A549 (cell line): ENCODE results near the gene ARTN. TPM values are rescaled to one million over a fixed set of nuclear protein-coding genes. Genes with fewer than 3 reads are reported as not detected.
A peak's percentile ranks its signal among the peaks of the same experiment; 100 is the strongest.

Experiments used
- ATAC-seq, 2 experiments: fragments of 200-7000 bp in 1 of 2; fragments of >200 bp in 1 of 2; cut with Nextera tagmentation in 1 of 2; cut with Tn5 transposase in 1 of 2; 3 replicates each; pipeline versions ENCODE4 v1.8.0 to v1.9.1; 2018 to 2020; ENCODE audit warnings: mild to moderate bottlenecking in 1 of 2, moderate library complexity in 1 of 2
- CTCF ChIA-PET: fragments of 300-600 bp; sonication (Branson Sonifier 250); formaldehyde crosslinking; extraction: SDS; loops from one replicate; lab custom pipeline; 2021; ENCODE audit warnings: antibody characterized with exemption, inconsistent platforms; lab: Yijun Ruan, JAX
- POLR2A ChIA-PET: fragments of 350-600 bp; formaldehyde crosslinking; extraction: SDS; loops from one replicate; lab custom pipeline; 2021; ENCODE audit warnings: antibody characterized with exemption, inconsistent platforms; lab: Yijun Ruan, JAX
- DNase-seq, 2 experiments: peaks; one replicate each; pipeline versions ENCODE4 v3.0.0 to v3.0.0-alpha.2; 2011 to 2016; ENCODE audit warnings: low read depth in 1 of 2, low spot score in 1 of 2
- FAIRE-seq: peaks from 2 replicates; lab custom pipeline; 2011; peaks lifted over from hg19 to GRCh38; lab: Jason Lieb, UNC
- H3K27ac ChIP-seq, 2 experiments: fragments of >200 bp; sonication (Bioruptor Twin); formaldehyde crosslinking; 3 replicates each; pipeline ENCODE4 v1.5.1; 2016 to 2017
- H3K4me1 ChIP-seq: fragments of >200 bp; sonication (Bioruptor Twin); formaldehyde crosslinking; 3 replicates; pipeline ENCODE4 v1.6.1; 2016
- H3K4me2 ChIP-seq: fragments of >200 bp; sonication (Bioruptor Twin); formaldehyde crosslinking; 3 replicates; pipeline ENCODE4 v1.6.1; 2016
- H3K4me3 ChIP-seq: fragments of >200 bp; sonication (Bioruptor Twin); formaldehyde crosslinking; 3 replicates; pipeline ENCODE4 v1.5.1; 2016
- H3K9me3 ChIP-seq: fragments of >200 bp; sonication (Bioruptor Twin); formaldehyde crosslinking; 3 replicates; pipeline ENCODE4 v1.6.1; 2016
- ELK1 ChIP-seq: fragments of 150-350 bp; IDR thresholded peaks from 2 replicates; pipeline ENCODE4 v1.6.1; 2014; ENCODE audit warnings: low read depth, mild to moderate bottlenecking, low read length
- FOSB ChIP-seq: fragments of 250-450 bp; sonication (Bioruptor Pico); IDR thresholded peaks from 2 replicates; pipeline ENCODE4 v1.5.0; 2020; ENCODE audit warnings: mild to moderate bottlenecking, moderate library complexity
- HEYL ChIP-seq: fragments of 250-450 bp; sonication (Bioruptor Pico); IDR thresholded peaks from 2 replicates; pipeline ENCODE4 v1.8.0; 2021; ENCODE audit warnings: mild to moderate bottlenecking, moderate library complexity
- HOXA7 ChIP-seq: fragments of 250-450 bp; sonication (Bioruptor Pico); IDR thresholded peaks from 2 replicates; pipeline ENCODE4 v1.5.0; 2020; ENCODE audit warnings: mild to moderate bottlenecking, moderate library complexity
- HOXB5 ChIP-seq: fragments of 250-450 bp; sonication (Bioruptor Pico); IDR thresholded peaks from 2 replicates; pipeline ENCODE4 v1.5.0; 2020; ENCODE audit warnings: mild to moderate bottlenecking, moderate library complexity
- MAZ ChIP-seq: fragments of 150-350 bp; IDR thresholded peaks from 2 replicates; pipeline ENCODE4 v1.6.1; 2014; ENCODE audit warnings: antibody characterized with exemption, low read depth, low read length, borderline replicate concordance
- PHF8 ChIP-seq: fragments of 200-600 bp; sonication (generic); IDR thresholded peaks from 2 replicates; pipeline ENCODE4 v1.6.1; 2016; ENCODE audit warnings: low read depth, mild to moderate bottlenecking, antibody characterized with exemption, moderate library complexity, borderline replicate concordance
- POLR2AphosphoS2 ChIP-seq: conservative IDR thresholded peaks from 2 replicates; pipeline ENCODE4 v1.6.1; 2012; ENCODE audit warnings: low read length, improper control_type of control experiment, inconsistent platforms
- RAD21 ChIP-seq, 2 experiments: fragments of >200 bp in 1 of 2; sonication (Bioruptor Twin) in 1 of 2; formaldehyde crosslinking in 1 of 2; IDR thresholded peaks in 1 of 2; conservative IDR thresholded peaks in 1 of 2; 2 replicates in 1 of 2; 3 replicates in 1 of 2; pipeline ENCODE4 v1.6.1; 2012 to 2018; ENCODE audit warnings: inconsistent platforms in 1 of 2
- RFX5 ChIP-seq: fragments of 450-650 bp; IDR thresholded peaks from 2 replicates; pipeline ENCODE4 v1.7.1; 2014; ENCODE audit warnings: antibody characterized with exemption, mild to moderate bottlenecking, moderate library complexity
- RNF2 ChIP-seq: fragments of 200-600 bp; sonication (generic); IDR thresholded peaks from 2 replicates; pipeline ENCODE4 v1.6.1; 2016; ENCODE audit warnings: low read depth, mild to moderate bottlenecking, antibody characterized with exemption, moderate library complexity, borderline replicate concordance
- ZSCAN20 ChIP-seq: fragments of 250-450 bp; sonication (Bioruptor Pico); IDR thresholded peaks from 2 replicates; pipeline ENCODE4 v1.8.0; 2022; ENCODE audit warnings: mild to moderate bottlenecking, moderate library complexity
- whole genome bisulfite sequencing: methylation state at CpG from one replicate; pipeline ENCODE4 v1.1.6; 2017; ENCODE audit errors: missing lambda C conversion rate; 5-methylcytosine and 5-hydroxymethylcytosine counted together
- polyA plus RNA-seq, 4 experiments: library from polyadenylated mRNA; depleted of rRNA in 3 of 4; stranded (reverse); fragments of >200 nt; fragmentation: RNase III in 1 of 4; extraction: RNeasy Plus Mini Kit Qiagen cat#74134 plus additional on column Dnase treatment in 1 of 4; gene quantifications; 2 replicates in 3 of 4; 3 replicates in 1 of 4; pipeline ENCODE4 v1.2.3, GENCODE V29; 2011 to 2017
- TF ChIP-seq, protein P1 (sequence below): fragments of 200-600 bp; sonication (generic); IDR thresholded peaks from 2 replicates; pipeline ENCODE4 v1.6.1; 2016; ENCODE audit warnings: antibody characterized with exemption, mild to moderate bottlenecking, moderate library complexity
- TF ChIP-seq, protein P2 (sequence below): fragments of >200 bp; sonication (Bioruptor Twin); formaldehyde crosslinking; IDR thresholded peaks from 2 replicates; pipeline ENCODE4 v1.6.1; 2016
- TF ChIP-seq, protein P3 (sequence below): fragments of 450-650 bp; IDR thresholded peaks from 2 replicates; pipeline ENCODE4 v1.6.1; 2014; ENCODE audit warnings: antibody characterized with exemption

Gene ARTN
- polyA plus RNA-seq, 2 of the 4 experiments (the other 2 are of a cell fraction): 0.21 to 0.53 TPM

- TF ChIP-seq, protein P1, sequence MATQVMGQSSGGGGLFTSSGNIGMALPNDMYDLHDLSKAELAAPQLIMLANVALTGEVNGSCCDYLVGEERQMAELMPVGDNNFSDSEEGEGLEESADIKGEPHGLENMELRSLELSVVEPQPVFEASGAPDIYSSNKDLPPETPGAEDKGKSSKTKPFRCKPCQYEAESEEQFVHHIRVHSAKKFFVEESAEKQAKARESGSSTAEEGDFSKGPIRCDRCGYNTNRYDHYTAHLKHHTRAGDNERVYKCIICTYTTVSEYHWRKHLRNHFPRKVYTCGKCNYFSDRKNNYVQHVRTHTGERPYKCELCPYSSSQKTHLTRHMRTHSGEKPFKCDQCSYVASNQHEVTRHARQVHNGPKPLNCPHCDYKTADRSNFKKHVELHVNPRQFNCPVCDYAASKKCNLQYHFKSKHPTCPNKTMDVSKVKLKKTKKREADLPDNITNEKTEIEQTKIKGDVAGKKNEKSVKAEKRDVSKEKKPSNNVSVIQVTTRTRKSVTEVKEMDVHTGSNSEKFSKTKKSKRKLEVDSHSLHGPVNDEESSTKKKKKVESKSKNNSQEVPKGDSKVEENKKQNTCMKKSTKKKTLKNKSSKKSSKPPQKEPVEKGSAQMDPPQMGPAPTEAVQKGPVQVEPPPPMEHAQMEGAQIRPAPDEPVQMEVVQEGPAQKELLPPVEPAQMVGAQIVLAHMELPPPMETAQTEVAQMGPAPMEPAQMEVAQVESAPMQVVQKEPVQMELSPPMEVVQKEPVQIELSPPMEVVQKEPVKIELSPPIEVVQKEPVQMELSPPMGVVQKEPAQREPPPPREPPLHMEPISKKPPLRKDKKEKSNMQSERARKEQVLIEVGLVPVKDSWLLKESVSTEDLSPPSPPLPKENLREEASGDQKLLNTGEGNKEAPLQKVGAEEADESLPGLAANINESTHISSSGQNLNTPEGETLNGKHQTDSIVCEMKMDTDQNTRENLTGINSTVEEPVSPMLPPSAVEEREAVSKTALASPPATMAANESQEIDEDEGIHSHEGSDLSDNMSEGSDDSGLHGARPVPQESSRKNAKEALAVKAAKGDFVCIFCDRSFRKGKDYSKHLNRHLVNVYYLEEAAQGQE: no peak
- TF ChIP-seq, protein P2, sequence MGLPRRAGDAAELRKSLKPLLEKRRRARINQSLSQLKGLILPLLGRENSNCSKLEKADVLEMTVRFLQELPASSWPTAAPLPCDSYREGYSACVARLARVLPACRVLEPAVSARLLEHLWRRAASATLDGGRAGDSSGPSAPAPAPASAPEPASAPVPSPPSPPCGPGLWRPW: no peak
- TF ChIP-seq, protein P3, sequence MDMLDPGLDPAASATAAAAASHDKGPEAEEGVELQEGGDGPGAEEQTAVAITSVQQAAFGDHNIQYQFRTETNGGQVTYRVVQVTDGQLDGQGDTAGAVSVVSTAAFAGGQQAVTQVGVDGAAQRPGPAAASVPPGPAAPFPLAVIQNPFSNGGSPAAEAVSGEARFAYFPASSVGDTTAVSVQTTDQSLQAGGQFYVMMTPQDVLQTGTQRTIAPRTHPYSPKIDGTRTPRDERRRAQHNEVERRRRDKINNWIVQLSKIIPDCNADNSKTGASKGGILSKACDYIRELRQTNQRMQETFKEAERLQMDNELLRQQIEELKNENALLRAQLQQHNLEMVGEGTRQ: no peak
- TF ChIP-seq HOXA7 (CRISPR knock-in tag) (no peak), PHF8 (no peak), RNF2 (no peak), ZSCAN20 (no peak), HEYL (CRISPR knock-in tag) (no peak)
- TF ChIP-seq, all 56 proteins: peak for 0
Measured at GRCh38 chr1:43925846-43926245, 7.8 kb upstream of the ARTN start (continued).

DNA sequence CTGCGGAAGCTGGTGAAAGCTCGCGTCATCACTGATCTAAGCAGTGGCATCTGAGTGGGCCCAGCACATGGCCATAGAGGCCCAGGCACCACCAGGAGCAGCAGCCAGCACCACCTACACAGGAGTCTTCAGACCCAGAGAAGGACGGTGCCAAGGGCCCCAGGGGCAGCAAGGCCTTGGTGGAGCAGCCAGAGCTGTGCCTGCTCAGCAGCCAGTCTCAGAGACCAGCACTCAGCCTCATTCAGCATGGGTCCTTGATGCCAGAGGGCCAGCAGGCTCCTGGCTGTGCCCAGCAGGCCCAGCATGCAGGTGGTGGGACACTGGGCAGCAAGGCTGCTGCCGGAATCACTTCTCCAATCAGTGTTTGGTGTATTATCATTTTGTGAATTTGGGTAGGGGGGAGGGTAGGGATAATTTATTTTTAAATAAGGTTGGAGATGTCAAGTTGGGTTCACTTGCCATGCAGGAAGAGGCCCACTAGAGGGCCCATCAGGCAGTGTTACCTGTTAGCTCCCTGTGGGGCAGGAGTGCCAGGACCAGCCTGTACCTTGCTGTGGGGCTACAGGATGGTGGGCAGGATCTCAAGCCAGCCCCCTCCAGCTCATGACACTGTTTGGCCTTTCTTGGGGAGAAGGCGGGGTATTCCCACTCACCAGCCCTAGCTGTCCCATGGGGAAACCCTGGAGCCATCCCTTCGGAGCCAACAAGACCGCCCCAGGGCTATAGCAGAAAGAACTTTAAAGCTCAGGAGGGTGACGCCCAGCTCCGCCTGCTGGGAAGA lies 3.2 kb upstream of the ARTN start:
- Histone ChIP-seq H3K9me3 (no peaks in the 10 kb centered on the region), H3K4me1 (peaks cover 45% of the 10 kb centered on the region), H3K4me3 (no peak overlapping the region), H3K4me2 (no peak overlapping the region; the same call in 2 of the 3 replicates), H3K27ac (peak overlapping the region; percentile 70 to 92)
- DNase-seq (no peak), FAIRE-seq (no peak), ATAC-seq (peak in 1 of 2 experiments; percentile 34; a peak in 1 of 6 replicates)
- 87% methylated on average over 6 of the region's 10 CpGs for WGBS
- CTCF ChIA-PET: interaction anchor here (1.1 to 16.9 kb wide), 5 partner anchors 9 to 165 kb away, joined by 3 to 243 read pairs (median 5); no protein-coding TSS in a partner anchor
- TF ChIP-seq RFX5: no peak
- no peak for TF ChIP-seq MAZ
- TF ChIP-seq RAD21 (conservative IDR thresholded peaks at IDR 0.05 in 1 of 2, IDR thresholded peaks at IDR 0.05 in 1 of 2): 0 out of 5 replicates have a peak, but pooled peaks of 1 of the 2 experiments have one; percentile 8
- TF ChIP-seq, protein P1: no peak
- POLR2A ChIA-PET: no interaction called here

DNA sequence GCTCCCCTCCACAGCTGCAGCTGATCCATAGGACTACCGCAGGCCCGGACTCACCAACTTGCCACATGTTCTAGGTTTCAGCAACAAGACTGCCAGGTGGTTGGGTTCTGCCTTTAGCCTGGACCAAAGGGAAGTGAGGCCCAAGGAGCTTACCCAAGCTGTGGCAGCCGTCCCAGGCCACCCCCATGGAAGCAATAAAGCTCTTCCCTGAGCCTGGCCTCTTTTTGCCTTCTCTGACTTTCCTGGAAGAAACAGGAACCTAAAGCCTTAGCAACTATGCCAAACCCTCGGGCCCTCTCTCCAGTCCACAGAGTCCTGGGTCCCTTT lies 2.7 kb upstream of the ARTN start:
- no peak for ATAC-seq
- TF ChIP-seq, protein P2: no peak
- TF ChIP-seq POLR2AphosphoS2 (no peak), HOXB5 (no peak), ELK1 (no peak), FOSB (no peak)
- 84% methylated on average over 4 of the region's 4 CpGs for WGBS
- H3K4me2 ChIP-seq: no peak overlapping the region
- FAIRE-seq: no peak
- no peaks in the 10 kb centered on the region for H3K9me3 ChIP-seq
- H3K4me1 ChIP-seq: peaks cover 46% of the 10 kb centered on the region
- CTCF ChIA-PET: interaction anchor here (1.2 to 16.9 kb wide), 4 partner anchors 9 to 166 kb away, joined by 4 to 243 read pairs (median 5); no protein-coding TSS in a partner anchor
- POLR2A ChIA-PET: no interaction called here
- H3K27ac ChIP-seq: peak overlapping the region; percentile 1 to 92; a peak in 4 of 6 replicates
- no peak overlapping the region for H3K4me3 ChIP-seq
- DNase-seq: no peak
